WTC11 (cell line): ENCODE measurements around the gene TMEM39A.

ENCODE experiments used
- FOXP1 ChIP-seq: sonication (generic); formaldehyde crosslinking; IDR thresholded peaks from 2 replicates; pipeline ENCODE4 v1.8.0; 2022; ENCODE audit warnings: missing genetic modification reagents, mild to moderate bottlenecking, moderate library complexity, borderline replicate concordance
- SP1 ChIP-seq: sonication (generic); formaldehyde crosslinking; conservative IDR thresholded peaks from 2 replicates; pipeline ENCODE4 v1.8.1; 2022; ENCODE audit warnings: missing genetic modification reagents
- TEAD1 ChIP-seq: sonication (generic); formaldehyde crosslinking; IDR thresholded peaks from 2 replicates; pipeline ENCODE4 v1.8.0; 2022; ENCODE audit warnings: mild to moderate bottlenecking, missing genetic modification reagents
- ZNF317 ChIP-seq: sonication (generic); formaldehyde crosslinking; IDR thresholded peaks from 2 replicates; pipeline ENCODE4 v1.8.1; 2023; ENCODE audit warnings: low read depth, mild to moderate bottlenecking, moderate library complexity, missing genetic modification reagents, borderline replicate concordance
- TF ChIP-seq, protein P1 (sequence below): fragments of 200-600 bp; IDR thresholded peaks from 2 replicates; pipeline ENCODE4 v1.8.0; 2022; ENCODE audit warnings: antibody characterized with exemption
- TF ChIP-seq, protein P2 (sequence below): sonication (generic); formaldehyde crosslinking; IDR thresholded peaks from 2 replicates; pipeline ENCODE4 v1.8.1; 2023; ENCODE audit warnings: mild to moderate bottlenecking, missing genetic modification reagents, moderate library complexity
- TF ChIP-seq, protein P3 (sequence below): sonication (generic); formaldehyde crosslinking; conservative IDR thresholded peaks from 2 replicates; pipeline ENCODE4 v1.8.1; 2023; ENCODE audit warnings: mild to moderate bottlenecking, low read depth, missing genetic modification reagents, moderate library complexity
- TF ChIP-seq, protein P4 (sequence below): sonication (generic); formaldehyde crosslinking; IDR thresholded peaks from 2 replicates; pipeline ENCODE4 v1.8.1; 2022; ENCODE audit warnings: low read depth, missing genetic modification reagents, borderline replicate concordance

DNA sequence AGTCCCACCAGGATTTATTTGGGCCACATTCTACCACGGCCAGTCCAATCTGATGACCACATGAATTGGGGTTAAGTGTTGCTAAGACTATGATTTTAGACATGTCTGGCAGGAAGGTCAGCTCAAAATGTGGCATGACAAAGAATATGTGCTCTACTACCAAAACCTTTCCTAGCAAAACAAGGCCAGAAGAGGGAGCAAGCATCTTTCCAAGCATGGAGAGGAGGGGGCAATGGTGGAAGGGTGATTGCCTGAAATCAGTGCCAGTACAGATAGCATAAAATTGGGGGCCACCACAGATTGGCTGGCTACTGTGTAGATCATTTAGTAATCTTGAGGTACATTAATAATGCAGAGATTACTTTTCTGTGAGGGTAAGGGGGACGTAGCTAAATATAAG lies 43.2 kb downstream of the TMEM39A start:
- TF ChIP-seq, protein P1, sequence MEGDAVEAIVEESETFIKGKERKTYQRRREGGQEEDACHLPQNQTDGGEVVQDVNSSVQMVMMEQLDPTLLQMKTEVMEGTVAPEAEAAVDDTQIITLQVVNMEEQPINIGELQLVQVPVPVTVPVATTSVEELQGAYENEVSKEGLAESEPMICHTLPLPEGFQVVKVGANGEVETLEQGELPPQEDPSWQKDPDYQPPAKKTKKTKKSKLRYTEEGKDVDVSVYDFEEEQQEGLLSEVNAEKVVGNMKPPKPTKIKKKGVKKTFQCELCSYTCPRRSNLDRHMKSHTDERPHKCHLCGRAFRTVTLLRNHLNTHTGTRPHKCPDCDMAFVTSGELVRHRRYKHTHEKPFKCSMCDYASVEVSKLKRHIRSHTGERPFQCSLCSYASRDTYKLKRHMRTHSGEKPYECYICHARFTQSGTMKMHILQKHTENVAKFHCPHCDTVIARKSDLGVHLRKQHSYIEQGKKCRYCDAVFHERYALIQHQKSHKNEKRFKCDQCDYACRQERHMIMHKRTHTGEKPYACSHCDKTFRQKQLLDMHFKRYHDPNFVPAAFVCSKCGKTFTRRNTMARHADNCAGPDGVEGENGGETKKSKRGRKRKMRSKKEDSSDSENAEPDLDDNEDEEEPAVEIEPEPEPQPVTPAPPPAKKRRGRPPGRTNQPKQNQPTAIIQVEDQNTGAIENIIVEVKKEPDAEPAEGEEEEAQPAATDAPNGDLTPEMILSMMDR: no peak
- TF ChIP-seq ZNF317 (no peak), SP1 (CRISPR knock-in tag) (no peak), FOXP1 (CRISPR knock-in tag) (no peak), TEAD1 (no peak)
- TF ChIP-seq, protein P2, sequence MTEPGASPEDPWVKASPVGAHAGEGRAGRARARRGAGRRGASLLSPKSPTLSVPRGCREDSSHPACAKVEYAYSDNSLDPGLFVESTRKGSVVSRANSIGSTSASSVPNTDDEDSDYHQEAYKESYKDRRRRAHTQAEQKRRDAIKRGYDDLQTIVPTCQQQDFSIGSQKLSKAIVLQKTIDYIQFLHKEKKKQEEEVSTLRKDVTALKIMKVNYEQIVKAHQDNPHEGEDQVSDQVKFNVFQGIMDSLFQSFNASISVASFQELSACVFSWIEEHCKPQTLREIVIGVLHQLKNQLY (CRISPR knock-in tag): no peak
- TF ChIP-seq, protein P3, sequence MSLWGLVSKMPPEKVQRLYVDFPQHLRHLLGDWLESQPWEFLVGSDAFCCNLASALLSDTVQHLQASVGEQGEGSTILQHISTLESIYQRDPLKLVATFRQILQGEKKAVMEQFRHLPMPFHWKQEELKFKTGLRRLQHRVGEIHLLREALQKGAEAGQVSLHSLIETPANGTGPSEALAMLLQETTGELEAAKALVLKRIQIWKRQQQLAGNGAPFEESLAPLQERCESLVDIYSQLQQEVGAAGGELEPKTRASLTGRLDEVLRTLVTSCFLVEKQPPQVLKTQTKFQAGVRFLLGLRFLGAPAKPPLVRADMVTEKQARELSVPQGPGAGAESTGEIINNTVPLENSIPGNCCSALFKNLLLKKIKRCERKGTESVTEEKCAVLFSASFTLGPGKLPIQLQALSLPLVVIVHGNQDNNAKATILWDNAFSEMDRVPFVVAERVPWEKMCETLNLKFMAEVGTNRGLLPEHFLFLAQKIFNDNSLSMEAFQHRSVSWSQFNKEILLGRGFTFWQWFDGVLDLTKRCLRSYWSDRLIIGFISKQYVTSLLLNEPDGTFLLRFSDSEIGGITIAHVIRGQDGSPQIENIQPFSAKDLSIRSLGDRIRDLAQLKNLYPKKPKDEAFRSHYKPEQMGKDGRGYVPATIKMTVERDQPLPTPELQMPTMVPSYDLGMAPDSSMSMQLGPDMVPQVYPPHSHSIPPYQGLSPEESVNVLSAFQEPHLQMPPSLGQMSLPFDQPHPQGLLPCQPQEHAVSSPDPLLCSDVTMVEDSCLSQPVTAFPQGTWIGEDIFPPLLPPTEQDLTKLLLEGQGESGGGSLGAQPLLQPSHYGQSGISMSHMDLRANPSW (CRISPR knock-in tag): no peak
- TF ChIP-seq, protein P4, sequence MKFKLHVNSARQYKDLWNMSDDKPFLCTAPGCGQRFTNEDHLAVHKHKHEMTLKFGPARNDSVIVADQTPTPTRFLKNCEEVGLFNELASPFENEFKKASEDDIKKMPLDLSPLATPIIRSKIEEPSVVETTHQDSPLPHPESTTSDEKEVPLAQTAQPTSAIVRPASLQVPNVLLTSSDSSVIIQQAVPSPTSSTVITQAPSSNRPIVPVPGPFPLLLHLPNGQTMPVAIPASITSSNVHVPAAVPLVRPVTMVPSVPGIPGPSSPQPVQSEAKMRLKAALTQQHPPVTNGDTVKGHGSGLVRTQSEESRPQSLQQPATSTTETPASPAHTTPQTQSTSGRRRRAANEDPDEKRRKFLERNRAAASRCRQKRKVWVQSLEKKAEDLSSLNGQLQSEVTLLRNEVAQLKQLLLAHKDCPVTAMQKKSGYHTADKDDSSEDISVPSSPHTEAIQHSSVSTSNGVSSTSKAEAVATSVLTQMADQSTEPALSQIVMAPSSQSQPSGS: no peak
